GM12801 (cell line): ENCODE data around the gene ATP6V1F.

Source experiments
- CTCF ChIP-seq: IDR thresholded peaks from one replicate; pipeline ENCODE4 v1.5.1; 2011; ENCODE audit warnings: control low read depth; ENCODE audit not compliant: insufficient read length; ENCODE audit errors: extremely low read depth

ATP6V1F gene

GRCh38 chr7:128831994-128832879, 30.4 kb upstream of the ATP6V1F start:
- TF ChIP-seq CTCF = no peak

- TF ChIP-seq CTCF = no peak
Observed at GRCh38 chr7:128832880-128833147, 29.8 kb upstream of the ATP6V1F start.

- TF ChIP-seq CTCF = no peak
Observed at GRCh38 chr7:128833148-128833945, 29.3 kb upstream of the ATP6V1F start.

GRCh38 chr7:128833946-128834325, 28.7 kb upstream of the ATP6V1F start:
- TF ChIP-seq CTCF = no peak

GRCh38 chr7:128835231-128835751, 27.4 kb upstream of the ATP6V1F start:
- TF ChIP-seq CTCF = no peak

GRCh38 chr7:128835790-128836641, 26.6 kb upstream of the ATP6V1F start:
- TF ChIP-seq CTCF = no peak
